K562 (cell line): ENCODE measurements around the gene AMDHD1. TPM values are rescaled to one million over a fixed set of nuclear protein-coding genes. Genes with fewer than 3 reads are reported as not detected.

Source experiments
- ATAC-seq: fragments of 200-7000 bp; cut with Tn5 transposase; 3 replicates; pipeline ENCODE4 v1.9.1; 2020; ENCODE audit warnings: moderate library complexity
- BruUV-seq: library from RNA; stranded (reverse); fragments of 400-500 nt; replicated peaks from 2 replicates; lab custom pipeline; 2021; lab: Mats Ljungman, UMichigan
- CTCF ChIA-PET: fragments of 300-600 bp; formaldehyde crosslinking; extraction: SDS; loops from one replicate; lab custom pipeline; 2021; ENCODE audit warnings: low intra/inter-chr PET ratio; lab: Yijun Ruan, JAX
- POLR2A ChIA-PET: fragments of 300-600, 350-650 bp; sonication (Branson Sonifier 250); formaldehyde crosslinking; extraction: SDS; loops from one replicate; lab custom pipeline; 2021; ENCODE audit warnings: antibody characterized with exemption, inconsistent platforms; lab: Yijun Ruan, JAX
- DNase-seq, 4 experiments: peaks; one replicate each; pipeline versions ENCODE4 v3.0.0 to v3.0.0-alpha.2; 2011 to 2018; ENCODE audit warnings: low spot score in 3 of 4, mixed read lengths in 3 of 4; ENCODE audit errors: extremely low read depth in 1 of 4
- FAIRE-seq: peaks from 2 replicates; lab custom pipeline; 2011; peaks lifted over from hg19 to GRCh38; lab: Jason Lieb, UNC
- H2AFZ ChIP-seq: 2 replicates; pipeline ENCODE4 v1.6.0; 2011; ENCODE audit warnings: low read depth, low read length, control low read depth, inconsistent platforms
- H3K27ac ChIP-seq: fragments of 200-600 bp; 3 replicates; pipeline ENCODE4 v1.8.0; 2011; ENCODE audit warnings: low read depth, mild to moderate bottlenecking, control low read depth, inconsistent platforms, low read length, moderate library complexity, mixed read lengths; ENCODE audit errors: extremely low read depth
- H3K27me3 ChIP-seq, 2 experiments: fragments of 300-600 bp in 1 of 2; 2 replicates in 1 of 2; 3 replicates in 1 of 2; pipeline versions ENCODE4 v1.6.0 to v1.8.0; 2011; ENCODE audit warnings: inconsistent platforms in 2 of 2, low read length in 2 of 2, mild to moderate bottlenecking in 1 of 2, mixed read lengths in 1 of 2, moderate library complexity in 1 of 2; ENCODE audit not compliant: control insufficient read depth in 2 of 2, insufficient read depth in 2 of 2
- H3K36me3 ChIP-seq: fragments of 300-600 bp; 3 replicates; pipeline ENCODE4 v1.8.0; 2011; ENCODE audit warnings: mild to moderate bottlenecking, low read length, inconsistent platforms; ENCODE audit not compliant: control insufficient read depth, insufficient read depth
- H3K4me1 ChIP-seq, 2 experiments: fragments of 200-600 bp in 1 of 2; replicated peaks in 1 of 2; 2 replicates in 1 of 2; 3 replicates in 1 of 2; pipeline versions ENCODE4 v1.5.1 to v1.8.0; 2011; ENCODE audit warnings: inconsistent platforms in 2 of 2, low read length in 2 of 2, mild to moderate bottlenecking in 1 of 2, mixed read lengths in 1 of 2, moderate library complexity in 1 of 2; ENCODE audit not compliant: control insufficient read depth in 2 of 2, insufficient read depth in 2 of 2
- H3K4me2 ChIP-seq: 2 replicates; pipeline ENCODE4 v1.6.1; 2011; ENCODE audit warnings: low read length, control low read depth, inconsistent platforms, mixed read lengths; ENCODE audit not compliant: insufficient read depth
- H3K4me3 ChIP-seq: fragments of 200-600 bp; sonication (generic), shearing (Covaris generic); 2 replicates; pipeline ENCODE4 v1.5.1; 2016; ENCODE audit warnings: control low read depth, inconsistent platforms
- H3K79me2 ChIP-seq: fragments of 200-600 bp; 3 replicates; pipeline ENCODE4 v1.8.0; 2011; ENCODE audit warnings: low read length, inconsistent platforms; ENCODE audit not compliant: control insufficient read depth, insufficient read depth
- H3K9ac ChIP-seq, 2 experiments: 2 replicates each; pipeline versions ENCODE4 v1.6.0 to v1.6.1; 2011; ENCODE audit warnings: low read depth in 2 of 2, low read length in 2 of 2, control low read depth in 1 of 2, inconsistent platforms in 1 of 2, mild to moderate bottlenecking in 1 of 2, mixed read lengths in 1 of 2; ENCODE audit not compliant: insufficient read depth in 1 of 2
- H3K9me1 ChIP-seq: one replicate; pipeline ENCODE4 v1.6.0; 2011; ENCODE audit warnings: inconsistent platforms, mild to moderate bottlenecking, low read length, moderate library complexity; ENCODE audit not compliant: control insufficient read depth, insufficient read depth
- H3K9me3 ChIP-seq: replicated peaks from 2 replicates; pipeline ENCODE4 v1.5.1; 2011; ENCODE audit warnings: low read depth, low read length, inconsistent platforms; ENCODE audit not compliant: control insufficient read depth, insufficient read depth
- H4K20me1 ChIP-seq: replicated peaks from 2 replicates; pipeline ENCODE4 v1.6.1; 2011; ENCODE audit warnings: low read length, inconsistent platforms, mixed read lengths; ENCODE audit not compliant: control insufficient read depth, insufficient read depth
- ASH1L ChIP-seq: fragments of 450-650 bp; IDR thresholded peaks from 2 replicates; pipeline ENCODE4 v1.6.1; 2018; ENCODE audit warnings: borderline replicate concordance, mild to moderate bottlenecking, low read depth; ENCODE audit not compliant: partially characterized antibody
- DNMT1 ChIP-seq: fragments of 450-650 bp; IDR thresholded peaks from 2 replicates; pipeline ENCODE4 v1.6.1; 2016; ENCODE audit warnings: antibody characterized with exemption, mild to moderate bottlenecking
- MCM3 ChIP-seq: fragments of 450-650 bp; IDR thresholded peaks from 2 replicates; pipeline ENCODE4 v1.6.1; 2016
- RFX1 ChIP-seq: fragments of 450-650 bp; IDR thresholded peaks from 2 replicates; pipeline ENCODE4 v1.6.1; 2016; ENCODE audit warnings: mild to moderate bottlenecking, moderate library complexity
- RUNX1 ChIP-seq: sonication (generic); IDR thresholded peaks from 2 replicates; pipeline ENCODE4 v1.6.1; 2016; ENCODE audit warnings: antibody characterized with exemption, low read depth
- TCF15 ChIP-seq: fragments of 250-450 bp; sonication (Bioruptor Pico); IDR thresholded peaks from 2 replicates; pipeline ENCODE4 v1.8.0; 2022; ENCODE audit warnings: moderate library complexity, mild to moderate bottlenecking, inconsistent platforms
- XRCC5 ChIP-seq: fragments of 200-400 bp; formaldehyde crosslinking; IDR thresholded peaks from 2 replicates; pipeline ENCODE4 v1.6.1; 2017; ENCODE audit warnings: low read depth, mild to moderate bottlenecking, low read length
- ZBED1 ChIP-seq: IDR thresholded peaks from 2 replicates; pipeline ENCODE4 v1.6.1; 2014
- ZBTB5 ChIP-seq: fragments of 450-650 bp; IDR thresholded peaks from 2 replicates; pipeline ENCODE4 v1.6.1; 2017; ENCODE audit warnings: antibody characterized with exemption
- ZNF124 ChIP-seq: sonication (generic); formaldehyde crosslinking; IDR thresholded peaks from 2 replicates; pipeline ENCODE4 v1.8.1; 2022; ENCODE audit warnings: missing genetic modification reagents
- ZNF778 ChIP-seq: fragments of 450-650 bp; formaldehyde crosslinking; IDR thresholded peaks from 2 replicates; pipeline ENCODE4 v1.4.0; 2020; ENCODE audit warnings: mild to moderate bottlenecking, moderate library complexity
- WGBS: fragments of 100-300 bp; shearing (Covaris generic); methylation state at CpG from one replicate; pipeline ENCODE4 v1.1.6; 2016; ENCODE audit warnings: low coverage, mixed read lengths; ENCODE audit not compliant: insufficient coverage; ENCODE audit errors: missing lambda C conversion rate; 5-methylcytosine and 5-hydroxymethylcytosine counted together
- in situ Hi-C: fragments of 300-500 bp; cut with MboI; formaldehyde crosslinking; loops from 4 replicates; pipeline ENCODE4 v1.15.0; 2018; ENCODE audit warnings: inconsistent platforms, mixed read lengths
- intact Hi-C: fragments of 100-400 bp; cut with micrococcal nuclease; formaldehyde crosslinking; loops from 2 replicates; pipeline ENCODE4 v1.14.2; 2022
- polyA plus RNA-seq, 8 experiments: library from polyadenylated mRNA; depleted of rRNA in 4 of 8; stranded (reverse) in 5 of 8; unstranded in 3 of 8; fragments of >200 nt; fragmentation: Nextera tagmentation in 2 of 8; fragmentation: Illumina TruSeq in 1 of 8; extraction: Ambion mirVana in 2 of 8; extraction: Trizol in 1 of 8; gene quantifications; 2 replicates each; pipeline versions ENCODE4 v1.2.1 to v1.2.3, GENCODE V29; 2011 to 2014; ENCODE audit warnings: inconsistent platforms in 1 of 8, missing spikeins in 1 of 8
- total RNA-seq, 7 experiments: library from RNA; depleted of rRNA in 6 of 7; stranded (reverse); fragments of >200 nt in 6 of 7; fragmentation: Illumina TruSeq in 2 of 7; extraction: Trizol in 2 of 7; gene quantifications; 2 replicates each; pipeline versions ENCODE4 v1.2.1 to v1.2.3, GENCODE V29; 2011 to 2021; ENCODE audit warnings: low replicate concordance in 1 of 7

AMDHD1 gene
- total and polyA plus RNA-seq, 9 of the 15 experiments (the other 6 are each of a cell fraction or from before 2014, with no cell fraction given) = not detected

GRCh38 chr12:95972832-95973456, 29.8 kb downstream of the AMDHD1 start (continued):
- TF ChIP-seq ZBTB5 = no peak

GRCh38 chr12:95974358-95974757, 31.2 kb downstream of the AMDHD1 start:
- H3K27ac ChIP-seq = no peak overlapping the region
- CTCF ChIA-PET = no interaction called here
- DNase-seq (no peak), FAIRE-seq (no peak), ATAC-seq (no peak)
- WGBS = 0% methylated on average over 2 of the region's 2 CpGs
- TF ChIP-seq ZNF124 (no peak), MCM3 (no peak), RFX1 (no peak), TCF15 (CRISPR knock-in tag) (no peak), ZNF778 (CRISPR knock-in tag) (no peak), DNMT1 (no peak), RUNX1 (no peak), ZBED1 (no peak), XRCC5 (no peak), ASH1L (no peak)
- TF ChIP-seq, all 486 proteins: peak for 0
- no peaks in the 10 kb centered on the region for H3K9me3 ChIP-seq
- H3K4me2 ChIP-seq = no peak overlapping the region
- no peaks in the 10 kb centered on the region for H3K9me1 ChIP-seq
- peaks cover 20 to 27% of the 10 kb centered on the region in 2 experiments for H3K27me3 ChIP-seq
- in situ Hi-C loops = no loop called here
- H3K79me2 ChIP-seq = no peaks in the 10 kb centered on the region
- no peak overlapping the region for H3K9ac ChIP-seq
- H3K4me3 ChIP-seq = no peak overlapping the region
- intact Hi-C loops = no loop called here
- peaks cover 0 to 5% of the 10 kb centered on the region in 2 experiments; a peak in 1 of 5 replicates for H3K4me1 ChIP-seq
- POLR2A ChIA-PET = no interaction called here
- no TSS peak for BruUV-seq
- H3K36me3 ChIP-seq = no peaks in the 10 kb centered on the region
- H4K20me1 ChIP-seq = peaks cover 4% of the 10 kb centered on the region; the same call in 1 of the 2 replicates
- H2AFZ ChIP-seq = no peak overlapping the region
